GM12878 (cell line): Measurements from ENCODE around the gene RXRG. TPM values are rescaled to one million over a fixed set of nuclear protein-coding genes. Genes with fewer than 3 reads are reported as not detected.

Experiments
- ATAC-seq: fragments of 200-7000 bp; cut with Tn5 transposase; 3 replicates; pipeline ENCODE4 v1.9.1; 2020; ENCODE audit warnings: mild to moderate bottlenecking, moderate library complexity
- BruUV-seq: library from RNA; stranded (reverse); fragments of 400-500 nt; replicated peaks from 2 replicates; lab custom pipeline; 2021; lab: Mats Ljungman, UMichigan
- CTCF ChIA-PET: fragments of 300-600 bp; sonication (Branson Sonifier 250); formaldehyde crosslinking; extraction: SDS; loops from one replicate; lab custom pipeline; 2021; ENCODE audit warnings: inconsistent platforms; lab: Yijun Ruan, JAX
- POLR2A ChIA-PET: fragments of 350-600 bp; formaldehyde crosslinking; extraction: SDS; loops from one replicate; lab custom pipeline; 2021; ENCODE audit warnings: inconsistent platforms; lab: Charles Lee
- RAD21 ChIA-PET: fragments of 300-600 bp; sonication (Branson Sonifier 250); formaldehyde crosslinking; loops from one replicate; lab custom pipeline; 2023; ENCODE audit warnings: antibody characterized with exemption; ENCODE audit not compliant: unreplicated experiment; lab: Charles Lee
- SMC1A ChIA-PET: fragments of 300-600 bp; sonication (Branson Sonifier 250); formaldehyde crosslinking; loops from one replicate; lab custom pipeline; 2023; ENCODE audit not compliant: unreplicated experiment, uncharacterized antibody; lab: Charles Lee
- DNase-seq: peaks from one replicate; pipeline ENCODE4 v3.0.0-alpha.2; 2011; ENCODE audit warnings: low read depth, low spot score
- FAIRE-seq: peaks from 3 replicates; lab custom pipeline; 2011; peaks lifted over from hg19 to GRCh38; lab: Jason Lieb, UNC
- H2AFZ ChIP-seq: 2 replicates; pipeline ENCODE4 v1.6.0; 2011; ENCODE audit warnings: low read depth, low read length, control low read depth; ENCODE audit not compliant: control insufficient read depth
- H3K27ac ChIP-seq: 2 replicates; pipeline ENCODE4 v1.5.1; 2011; ENCODE audit warnings: control low read depth; ENCODE audit not compliant: control insufficient read depth, insufficient read depth
- H3K27me3 ChIP-seq, 2 experiments: replicated peaks in 1 of 2; 2 replicates each; pipeline versions ENCODE4 v1.6.0 to v1.6.1; 2011; ENCODE audit warnings: low read length in 1 of 2; ENCODE audit not compliant: control insufficient read depth in 2 of 2, insufficient read depth in 2 of 2
- H3K36me3 ChIP-seq, 2 experiments: 2 replicates each; pipeline ENCODE4 v1.5.1; 2011; ENCODE audit warnings: low read length in 1 of 2; ENCODE audit not compliant: control insufficient read depth in 2 of 2, insufficient read depth in 2 of 2
- H3K4me1 ChIP-seq: 2 replicates; pipeline ENCODE4 v1.6.1; 2011; ENCODE audit warnings: mild to moderate bottlenecking, low read length, moderate library complexity, mixed read lengths; ENCODE audit not compliant: control insufficient read depth, insufficient read depth
- H3K4me2 ChIP-seq: 2 replicates; pipeline ENCODE4 v1.6.0; 2011; ENCODE audit warnings: control low read depth; ENCODE audit not compliant: control insufficient read depth, insufficient read depth
- H3K4me3 ChIP-seq: fragments of 200-600 bp; sonication (generic); 2 replicates; pipeline ENCODE4 v1.5.1; 2016
- H3K79me2 ChIP-seq: 2 replicates; pipeline ENCODE4 v1.6.0; 2011; ENCODE audit warnings: low read length; ENCODE audit not compliant: control insufficient read depth, insufficient read depth
- H3K9ac ChIP-seq: 2 replicates; pipeline ENCODE4 v1.8.0; 2011; ENCODE audit warnings: low read length, control low read depth, mixed read lengths; ENCODE audit not compliant: control insufficient read depth, insufficient read depth
- H3K9me3 ChIP-seq: replicated peaks from 3 replicates; pipeline ENCODE4 v1.5.1; 2011; ENCODE audit warnings: mild to moderate bottlenecking, low read length; ENCODE audit not compliant: control insufficient read depth, insufficient read depth
- H4K20me1 ChIP-seq: 2 replicates; pipeline ENCODE4 v1.6.0; 2011; ENCODE audit not compliant: control insufficient read depth, insufficient read depth
- IKZF1 ChIP-seq: fragments of 450-650 bp; conservative IDR thresholded peaks from 2 replicates; pipeline ENCODE4 v1.6.1; 2017; ENCODE audit warnings: antibody characterized with exemption, mild to moderate bottlenecking
- PML ChIP-seq: IDR thresholded peaks from 2 replicates; pipeline ENCODE4 v1.6.1; 2012; ENCODE audit warnings: low read length, inconsistent platforms
- SKIL ChIP-seq: fragments of 450-650 bp; IDR thresholded peaks from 2 replicates; pipeline ENCODE4 v1.6.1; 2017; ENCODE audit warnings: mild to moderate bottlenecking, low read depth, inconsistent platforms; ENCODE audit not compliant: poor library complexity, severe bottlenecking
- ZBTB4 ChIP-seq: fragments of 450-650 bp; formaldehyde crosslinking; IDR thresholded peaks from 2 replicates; pipeline ENCODE4 v1.4.0; 2022; ENCODE audit warnings: mild to moderate bottlenecking, moderate library complexity
- WGBS: methylation state at CpG from one replicate; pipeline ENCODE4 v1.1.6; 2016; ENCODE audit warnings: low lambda C conversion rate; ENCODE audit not compliant: insufficient replicate concordance, insufficient coverage; ENCODE audit errors: missing lambda C conversion rate; 5-methylcytosine and 5-hydroxymethylcytosine counted together
- in situ Hi-C: fragments of 300-500 bp; cut with MboI; formaldehyde crosslinking; loops from 9 replicates; pipeline ENCODE4 v1.14.3; 2018; ENCODE audit warnings: mixed read lengths
- intact Hi-C: fragments of 100-400 bp; cut with micrococcal nuclease; formaldehyde crosslinking; loops from one replicate; pipeline ENCODE4 v1.14.2; 2022; ENCODE audit not compliant: unreplicated experiment
- polyA plus RNA-seq, 11 experiments: library from polyadenylated mRNA; depleted of rRNA in 4 of 11; unstranded in 6 of 11; stranded (reverse) in 5 of 11; fragments of >200 nt; fragmentation: Nextera tagmentation in 4 of 11; fragmentation: Illumina TruSeq in 1 of 11; extraction: Ambion mirVana in 4 of 11; extraction: Trizol in 1 of 11; gene quantifications; 1 replicate in 1 of 11; 2 replicates in 10 of 11; pipeline versions ENCODE4 v1.2.1 to v1.2.3, GENCODE V29; 2011 to 2016; ENCODE audit warnings: inconsistent platforms in 2 of 11, missing spikeins in 2 of 11, low read depth in 1 of 11
- total RNA-seq, 4 experiments: library from RNA; depleted of rRNA in 3 of 4; stranded (reverse); fragments of >200 nt in 3 of 4; fragmentation: Illumina TruSeq in 1 of 4; extraction: Trizol in 1 of 4; gene quantifications; 2 replicates each; pipeline versions ENCODE4 v1.2.1 to v1.2.3, GENCODE V29; 2013 to 2021

The RXRG gene
- total and polyA plus RNA-seq, 10 of the 15 experiments (the other 5 are each of a cell fraction or from before 2014, with no cell fraction given) = 0.10 TPM; not detected in 9

- Histone ChIP-seq H3K9me3 (no peaks in the 10 kb centered on the region), H3K4me2 (no peak overlapping the region), H3K36me3 (no peaks in the 10 kb centered on the region), H2AFZ (no peak overlapping the region), H3K4me1 (no peaks in the 10 kb centered on the region), H3K79me2 (no peaks in the 10 kb centered on the region), H3K9ac (no peak overlapping the region), H3K27ac (no peak overlapping the region), H3K27me3 (peaks cover 2 to 3% of the 10 kb centered on the region in 2 experiments; a peak in 3 of 4 replicates), H4K20me1 (no peaks in the 10 kb centered on the region), H3K4me3 (no peak overlapping the region)
- CTCF ChIA-PET = interaction anchor here (0.7 to 2.3 kb wide), 4 partner anchors 14 to 189 kb away, joined by 3 to 7 read pairs (median 5); no protein-coding TSS in a partner anchor
- POLR2A ChIA-PET = no interaction called here
- ATAC-seq = no peak
- intact Hi-C loops = loop anchor here (5.0 kb wide), 1 partner anchor 505 kb away; no protein-coding TSS in a partner anchor
- DNase-seq = no peak
- in situ Hi-C loops = no loop called here
- TF ChIP-seq ZBTB4 (CRISPR knock-in tag) = no peak
- TF ChIP-seq IKZF1 = no peak
- no peak for TF ChIP-seq SKIL
- no peak for TF ChIP-seq PML
- WGBS = 8% methylated on average over 4 of the region's 4 CpGs
- FAIRE-seq = no peak
- no TSS peak for BruUV-seq
- SMC1A ChIA-PET = interaction anchor here (1.4 to 2.0 kb wide), 3 partner anchors 14 to 189 kb away, joined by 4 to 6 read pairs (median 4); no protein-coding TSS in a partner anchor
- RAD21 ChIA-PET = no interaction called here
Observed at GRCh38 chr1:165407398-165407797, 37.5 kb downstream of the RXRG start.
